ENCODE results near the gene FAM171A1.

DNA sequence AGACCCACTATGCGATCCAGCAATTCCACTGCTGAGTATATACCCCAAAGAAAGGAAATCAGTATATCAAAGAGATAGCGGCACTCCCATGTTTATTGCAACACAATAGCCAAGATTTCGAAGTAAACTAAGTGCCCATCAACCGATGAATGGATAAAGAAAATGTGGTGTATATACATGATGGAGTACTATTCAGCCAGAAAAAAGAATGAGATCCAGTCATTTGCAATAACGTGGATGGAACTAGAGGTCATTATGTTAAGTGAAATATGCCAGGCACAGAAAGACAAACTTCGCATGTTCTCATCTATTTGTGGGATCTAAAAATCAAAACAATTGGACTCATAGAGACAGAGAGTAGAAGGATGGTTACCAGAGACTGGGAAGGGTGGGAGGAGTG is 195.5 kb downstream of the FAM171A1 start:
- TF ChIP-seq EZH2 (IDR thresholded peaks at IDR 0.05) = no peak
- TF ChIP-seq, protein P1, sequence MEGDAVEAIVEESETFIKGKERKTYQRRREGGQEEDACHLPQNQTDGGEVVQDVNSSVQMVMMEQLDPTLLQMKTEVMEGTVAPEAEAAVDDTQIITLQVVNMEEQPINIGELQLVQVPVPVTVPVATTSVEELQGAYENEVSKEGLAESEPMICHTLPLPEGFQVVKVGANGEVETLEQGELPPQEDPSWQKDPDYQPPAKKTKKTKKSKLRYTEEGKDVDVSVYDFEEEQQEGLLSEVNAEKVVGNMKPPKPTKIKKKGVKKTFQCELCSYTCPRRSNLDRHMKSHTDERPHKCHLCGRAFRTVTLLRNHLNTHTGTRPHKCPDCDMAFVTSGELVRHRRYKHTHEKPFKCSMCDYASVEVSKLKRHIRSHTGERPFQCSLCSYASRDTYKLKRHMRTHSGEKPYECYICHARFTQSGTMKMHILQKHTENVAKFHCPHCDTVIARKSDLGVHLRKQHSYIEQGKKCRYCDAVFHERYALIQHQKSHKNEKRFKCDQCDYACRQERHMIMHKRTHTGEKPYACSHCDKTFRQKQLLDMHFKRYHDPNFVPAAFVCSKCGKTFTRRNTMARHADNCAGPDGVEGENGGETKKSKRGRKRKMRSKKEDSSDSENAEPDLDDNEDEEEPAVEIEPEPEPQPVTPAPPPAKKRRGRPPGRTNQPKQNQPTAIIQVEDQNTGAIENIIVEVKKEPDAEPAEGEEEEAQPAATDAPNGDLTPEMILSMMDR (IDR thresholded peaks at IDR 0.05) = no peak
